Measurements from ENCODE around the gene HNRNPF.

DNA sequence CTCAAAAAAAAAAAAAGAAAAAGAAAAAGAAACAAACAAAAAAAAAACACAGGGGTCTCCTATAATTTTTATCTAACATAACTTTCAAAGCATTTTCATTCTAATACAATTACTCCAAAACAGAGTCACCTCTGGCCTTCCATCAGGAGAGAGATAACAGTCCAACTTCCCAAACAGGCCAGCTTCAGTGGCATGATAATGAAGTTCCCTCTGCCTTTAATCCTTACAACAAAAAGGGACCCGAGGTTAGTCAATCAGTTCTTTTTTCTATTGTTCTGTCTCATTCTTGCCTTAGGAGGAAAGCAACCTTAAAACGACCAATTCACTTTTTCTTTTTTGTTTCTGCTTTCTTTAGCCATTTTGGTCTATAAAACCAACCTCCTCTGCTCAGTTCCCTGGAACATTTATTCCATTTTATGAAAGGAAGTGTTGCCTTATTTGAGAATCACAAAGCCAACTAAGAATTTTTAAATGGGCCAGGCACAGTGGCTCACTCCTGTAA is 54.1 kb downstream of the HNRNPF start:
- TF ChIP-seq, protein P1, sequence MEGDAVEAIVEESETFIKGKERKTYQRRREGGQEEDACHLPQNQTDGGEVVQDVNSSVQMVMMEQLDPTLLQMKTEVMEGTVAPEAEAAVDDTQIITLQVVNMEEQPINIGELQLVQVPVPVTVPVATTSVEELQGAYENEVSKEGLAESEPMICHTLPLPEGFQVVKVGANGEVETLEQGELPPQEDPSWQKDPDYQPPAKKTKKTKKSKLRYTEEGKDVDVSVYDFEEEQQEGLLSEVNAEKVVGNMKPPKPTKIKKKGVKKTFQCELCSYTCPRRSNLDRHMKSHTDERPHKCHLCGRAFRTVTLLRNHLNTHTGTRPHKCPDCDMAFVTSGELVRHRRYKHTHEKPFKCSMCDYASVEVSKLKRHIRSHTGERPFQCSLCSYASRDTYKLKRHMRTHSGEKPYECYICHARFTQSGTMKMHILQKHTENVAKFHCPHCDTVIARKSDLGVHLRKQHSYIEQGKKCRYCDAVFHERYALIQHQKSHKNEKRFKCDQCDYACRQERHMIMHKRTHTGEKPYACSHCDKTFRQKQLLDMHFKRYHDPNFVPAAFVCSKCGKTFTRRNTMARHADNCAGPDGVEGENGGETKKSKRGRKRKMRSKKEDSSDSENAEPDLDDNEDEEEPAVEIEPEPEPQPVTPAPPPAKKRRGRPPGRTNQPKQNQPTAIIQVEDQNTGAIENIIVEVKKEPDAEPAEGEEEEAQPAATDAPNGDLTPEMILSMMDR (IDR thresholded peaks at IDR 0.05), result no peak
- TF ChIP-seq EP300 (IDR thresholded peaks at IDR 0.05) (no peak), POLR2AphosphoS5 (IDR thresholded peaks at IDR 0.05) (no peak), POLR2A (IDR thresholded peaks at IDR 0.05) (no peak)
